Posterior vena cava (tissue), 2 donors: ENCODE measurements around the gene CLDN7. TPM values are rescaled to one million over a fixed set of nuclear protein-coding genes. Genes with fewer than 3 reads are reported as not detected.
A peak's percentile ranks its signal among the peaks of the same experiment; 100 is the strongest.

Source experiments
- DNase-seq: peaks from one replicate; pipeline ENCODE4 v3.0.0-alpha.2; 2020; ENCODE audit warnings: low spot score
- intact Hi-C, 2 donors: fragments of 100-400 bp; cut with DNase I; formaldehyde crosslinking; loops; one replicate each; pipeline versions ENCODE4 v1.14.1 to v1.14.2; 2022 to 2023
- total RNA-seq, 2 donors: library from RNA; stranded (reverse); fragmentation: NEBNext Ultra II Directional; extraction: Animal tissue kit (Norgen Biotek cat#: 25700); gene quantifications; one replicate each; pipeline ENCODE4 v1.2.1, GENCODE V29; 2021
- donor health status: DM: yes; HTN: yes; CAD: no.
- donor health status: DM: yes; HTN: yes; CAD: no.

CLDN7 gene
- total RNA-seq, 2 donors from 2014 or later, result 1.6 to 4.4 TPM

GRCh38 chr17:7226721-7227710, 35.3 kb downstream of the CLDN7 start:
- no peak for DNase-seq
- intact Hi-C loops, result no loop called here

GRCh38 chr17:7225711-7226331, 36.5 kb downstream of the CLDN7 start:
- intact Hi-C loops, result no loop called here
- DNase-seq, result no peak

- no peak for DNase-seq
- intact Hi-C loops, result no loop called here
Measured at GRCh38 chr17:7224661-7225111, 37.6 kb downstream of the CLDN7 start.

GRCh38 chr17:7224110-7224509, 38.2 kb downstream of the CLDN7 start:
- no peak for DNase-seq
- intact Hi-C loops, result no loop called here

GRCh38 chr17:7223375-7223774, 38.9 kb downstream of the CLDN7 start:
- intact Hi-C loops, result no loop called here
- DNase-seq, result no peak

GRCh38 chr17:7222972-7223292, 39.3 kb downstream of the CLDN7 start:
- DNase-seq, result no peak
- intact Hi-C loops, result no loop called here

- intact Hi-C loops, result no loop called here
- no peak for DNase-seq
Measured at GRCh38 chr17:7222093-7222971, 39.9 kb downstream of the CLDN7 start.

GRCh38 chr17:7221278-7222092, 40.8 kb downstream of the CLDN7 start:
- no peak for DNase-seq
- intact Hi-C loops, result no loop called here

GRCh38 chr17:7220593-7221277, 41.5 kb downstream of the CLDN7 start:
- intact Hi-C loops, result no loop called here
- no peak for DNase-seq

- intact Hi-C loops, result no loop called here
- peak; percentile 99 for DNase-seq
Measured at GRCh38 chr17:7219812-7220592, 42.3 kb downstream of the CLDN7 start, which contains the start of the genes ACADVL and DLG4. Gene ACADVL (plus strand): TSS chr17:7219938. CDS start chr17:7219985, 47 bp downstream. Gene DLG4 (minus strand): TSS chr17:7219836.

GRCh38 chr17:7219229-7219811, 43.0 kb downstream of the CLDN7 start:
- intact Hi-C loops, result no loop called here
- no peak for DNase-seq

GRCh38 chr17:7218758-7219157, 43.5 kb downstream of the CLDN7 start:
- intact Hi-C loops, result no loop called here
- DNase-seq, result no peak

- intact Hi-C loops, result no loop called here
- DNase-seq, result no peak
Measured at GRCh38 chr17:7218166-7218565, 44.1 kb downstream of the CLDN7 start.

GRCh38 chr17:7217113-7217987, 44.9 kb downstream of the CLDN7 start:
- intact Hi-C loops, result no loop called here
- DNase-seq, result no peak

GRCh38 chr17:7216242-7217112, 45.8 kb downstream of the CLDN7 start:
- intact Hi-C loops, result no loop called here

More at GRCh38 chr17:7216242-7217112, 45.8 kb downstream of the CLDN7 start:
- no peak for DNase-seq
